WTC11 (cell line): ENCODE results near the gene SLC39A13. TPM values are rescaled to one million over a fixed set of nuclear protein-coding genes. Genes with fewer than 3 reads are reported as not detected.

ENCODE experiments used
- ATAC-seq: fragments of 200-7000 bp; cut with Tn5 transposase; 2 replicates; pipeline ENCODE4 v1.10.0; 2021; ENCODE audit warnings: mild to moderate bottlenecking, moderate library complexity
- CTCF ChIA-PET: fragments of 300-600 bp; sonication (Branson Sonifier 250); formaldehyde crosslinking; loops from one replicate; lab custom pipeline; 2021; ENCODE audit warnings: antibody characterized with exemption; lab: Charles Lee
- POLR2A ChIA-PET: fragments of 350-600 bp; sonication (Branson Sonifier 250); formaldehyde crosslinking; loops from one replicate; lab custom pipeline; 2021; ENCODE audit warnings: antibody characterized with exemption; lab: Charles Lee
- DNase-seq: peaks from one replicate; pipeline ENCODE4 v3.0.0; 2021; ENCODE audit warnings: low spot score
- H3K27ac Mint-ChIP-seq: 2 replicates; pipeline ENCODE4 v1.8.0; 2021; ENCODE audit warnings: mixed read lengths
- H3K27me3 Mint-ChIP-seq: 2 replicates; pipeline ENCODE4 v1.8.0; 2021; ENCODE audit warnings: low read depth, mild to moderate bottlenecking, moderate library complexity, mixed read lengths
- H3K36me3 Mint-ChIP-seq: 2 replicates; pipeline ENCODE4 v1.8.0; 2021; ENCODE audit warnings: mixed read lengths
- H3K4me1 Mint-ChIP-seq: 2 replicates; pipeline ENCODE4 v1.8.0; 2022; ENCODE audit warnings: mixed read lengths
- H3K4me3 Mint-ChIP-seq: 2 replicates; pipeline ENCODE4 v1.8.0; 2021; ENCODE audit warnings: mild to moderate bottlenecking, moderate library complexity, mixed read lengths
- H3K9me3 Mint-ChIP-seq: 2 replicates; pipeline ENCODE4 v1.8.0; 2021; ENCODE audit warnings: mixed read lengths
- FOXK1 ChIP-seq: sonication (generic); formaldehyde crosslinking; IDR thresholded peaks from 2 replicates; pipeline ENCODE4 v1.8.0; 2022; ENCODE audit warnings: mild to moderate bottlenecking, moderate library complexity, missing genetic modification reagents
- HMGA2 ChIP-seq: fragments of 250-450 bp; sonication (Bioruptor Pico); IDR thresholded peaks from 2 replicates; pipeline ENCODE4 v1.4.0; 2021; ENCODE audit warnings: mild to moderate bottlenecking, moderate library complexity
- NR2C2 ChIP-seq: sonication (generic); formaldehyde crosslinking; IDR thresholded peaks from 2 replicates; pipeline ENCODE4 v1.8.0; 2022; ENCODE audit warnings: mild to moderate bottlenecking, missing genetic modification reagents
- RELA ChIP-seq: sonication (generic); formaldehyde crosslinking; IDR thresholded peaks from 2 replicates; pipeline ENCODE4 v1.8.1; 2022; ENCODE audit warnings: missing genetic modification reagents, mild to moderate bottlenecking, borderline replicate concordance
- RORB ChIP-seq: fragments of 250-450 bp; sonication (Bioruptor Pico); IDR thresholded peaks from 2 replicates; pipeline ENCODE4 v1.9.0; 2021; ENCODE audit warnings: mild to moderate bottlenecking
- SMAD3 ChIP-seq: sonication (generic); formaldehyde crosslinking; IDR thresholded peaks from 2 replicates; pipeline ENCODE4 v1.8.0; 2022; ENCODE audit warnings: missing genetic modification reagents, mild to moderate bottlenecking, borderline replicate concordance
- TEAD4 ChIP-seq: sonication (generic); formaldehyde crosslinking; IDR thresholded peaks from 2 replicates; pipeline ENCODE4 v1.8.0; 2022; ENCODE audit warnings: mild to moderate bottlenecking, missing genetic modification reagents
- TP53 ChIP-seq: sonication (generic); formaldehyde crosslinking; IDR thresholded peaks from 2 replicates; pipeline ENCODE4 v1.8.1; 2023; ENCODE audit warnings: mild to moderate bottlenecking, missing genetic modification reagents
- ZBTB43 ChIP-seq: sonication (generic); formaldehyde crosslinking; IDR thresholded peaks from 2 replicates; pipeline ENCODE4 v1.8.1; 2023; ENCODE audit warnings: mild to moderate bottlenecking, missing genetic modification reagents
- ZMAT4 ChIP-seq: fragments of 250-450 bp; sonication (Bioruptor Pico); IDR thresholded peaks from 2 replicates; pipeline ENCODE4 v1.9.0; 2021; ENCODE audit warnings: mild to moderate bottlenecking
- ZNF121 ChIP-seq: sonication (generic); formaldehyde crosslinking; IDR thresholded peaks from 2 replicates; pipeline ENCODE4 v1.8.0; 2023; ENCODE audit warnings: missing genetic modification reagents
- ZNF317 ChIP-seq: sonication (generic); formaldehyde crosslinking; IDR thresholded peaks from 2 replicates; pipeline ENCODE4 v1.8.1; 2023; ENCODE audit warnings: low read depth, mild to moderate bottlenecking, moderate library complexity, missing genetic modification reagents, borderline replicate concordance
- ZNF423 ChIP-seq: fragments of 250-450 bp; sonication (Bioruptor Pico); IDR thresholded peaks from 2 replicates; pipeline ENCODE4 v2.1.2; 2022; ENCODE audit warnings: mild to moderate bottlenecking, moderate library complexity
- ZNF532 ChIP-seq: fragments of 250-450 bp; sonication (Bioruptor Pico); IDR thresholded peaks from 2 replicates; pipeline ENCODE4 v1.9.0; 2021; ENCODE audit warnings: mild to moderate bottlenecking, borderline replicate concordance
- total RNA-seq: library from RNA; stranded (reverse); gene quantifications from 3 replicates; pipeline ENCODE4 v1.2.3, GENCODE V29; 2021
- TF ChIP-seq, protein P1 (sequence below): sonication (generic); formaldehyde crosslinking; IDR thresholded peaks from 2 replicates; pipeline ENCODE4 v1.8.0; 2023; ENCODE audit warnings: mild to moderate bottlenecking, missing genetic modification reagents
- TF ChIP-seq, protein P2 (sequence below): fragments of 200-600 bp; IDR thresholded peaks from 2 replicates; pipeline ENCODE4 v1.8.0; 2022; ENCODE audit warnings: antibody characterized with exemption
- TF ChIP-seq, protein P3 (sequence below): sonication (generic); formaldehyde crosslinking; IDR thresholded peaks from 2 replicates; pipeline ENCODE4 v1.8.1; 2023; ENCODE audit warnings: mild to moderate bottlenecking, moderate library complexity, missing genetic modification reagents

The SLC39A13 gene
- total RNA-seq, 1 experiment from 2014 or later = 38.2 TPM

DNA sequence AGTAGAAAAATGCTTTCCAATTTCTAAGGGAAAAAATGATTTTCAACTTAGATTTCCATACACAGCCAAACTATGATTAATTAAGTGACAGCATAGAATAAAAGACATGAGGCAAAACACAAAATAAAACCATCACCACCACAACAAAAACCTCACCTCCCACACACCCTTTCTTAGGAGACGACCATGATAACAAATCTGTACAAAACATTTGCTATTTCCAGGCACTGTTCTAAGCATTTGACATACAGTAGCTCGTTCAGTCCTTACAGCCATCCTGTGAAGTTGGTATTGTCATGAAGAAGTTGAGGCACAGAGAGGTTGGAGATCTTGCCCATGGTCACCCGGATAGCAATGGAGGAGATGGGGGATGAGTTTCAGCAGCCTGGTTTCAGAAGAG, 38.7 kb upstream of the SLC39A13 start (continued):
- TF ChIP-seq ZBTB43 (CRISPR knock-in tag) = no peak
- TF ChIP-seq RORB (CRISPR knock-in tag) = no peak
- TF ChIP-seq NR2C2 = no peak
- TF ChIP-seq TEAD4 (CRISPR knock-in tag) = no peak
- TF ChIP-seq, all 79 proteins: peak for 0

DNA sequence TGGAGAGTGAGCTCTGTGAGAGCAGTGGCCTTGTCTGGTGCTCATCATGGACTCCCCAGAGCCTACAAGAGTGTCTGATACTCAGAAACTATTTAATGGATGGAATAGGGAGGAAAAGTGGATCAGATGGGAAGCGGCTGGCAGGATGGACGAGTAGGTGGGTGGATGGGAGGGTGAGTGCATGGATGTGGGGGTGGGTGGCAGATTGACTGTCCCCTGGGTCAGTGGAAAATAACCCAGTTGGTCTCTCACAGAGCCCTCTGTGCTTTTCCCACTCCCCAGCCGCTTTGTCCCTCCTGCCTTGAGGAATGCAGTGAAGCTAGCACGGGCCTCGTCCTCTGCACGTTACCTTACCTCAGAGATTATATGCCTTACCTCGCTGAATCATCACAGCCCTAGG, 36.0 kb upstream of the SLC39A13 start:
- Mint-ChIP-seq H3K4me1 (no peaks in the 10 kb centered on the region), H3K27me3 (no peaks in the 10 kb centered on the region; the same call in 1 of the 2 replicates), H3K36me3 (no peaks in the 10 kb centered on the region), H3K9me3 (no peaks in the 10 kb centered on the region), H3K4me3 (no peak overlapping the region), H3K27ac (no peak overlapping the region)
- ChIA-PET CTCF (interaction anchor here (1.0 to 3.2 kb wide), 5 partner anchors 27 to 113 kb away, joined by 4 to 20 read pairs (median 8); no protein-coding TSS in a partner anchor), POLR2A (interaction anchor here (0.7 kb wide), 1 partner anchor 39 kb away, joined by 5 read pairs; no protein-coding TSS in a partner anchor)
- DNase-seq (no peak), ATAC-seq (no peak)
- no peak for TF ChIP-seq SMAD3
- TF ChIP-seq RELA (CRISPR knock-in tag) = no peak
- TF ChIP-seq, protein P1, sequence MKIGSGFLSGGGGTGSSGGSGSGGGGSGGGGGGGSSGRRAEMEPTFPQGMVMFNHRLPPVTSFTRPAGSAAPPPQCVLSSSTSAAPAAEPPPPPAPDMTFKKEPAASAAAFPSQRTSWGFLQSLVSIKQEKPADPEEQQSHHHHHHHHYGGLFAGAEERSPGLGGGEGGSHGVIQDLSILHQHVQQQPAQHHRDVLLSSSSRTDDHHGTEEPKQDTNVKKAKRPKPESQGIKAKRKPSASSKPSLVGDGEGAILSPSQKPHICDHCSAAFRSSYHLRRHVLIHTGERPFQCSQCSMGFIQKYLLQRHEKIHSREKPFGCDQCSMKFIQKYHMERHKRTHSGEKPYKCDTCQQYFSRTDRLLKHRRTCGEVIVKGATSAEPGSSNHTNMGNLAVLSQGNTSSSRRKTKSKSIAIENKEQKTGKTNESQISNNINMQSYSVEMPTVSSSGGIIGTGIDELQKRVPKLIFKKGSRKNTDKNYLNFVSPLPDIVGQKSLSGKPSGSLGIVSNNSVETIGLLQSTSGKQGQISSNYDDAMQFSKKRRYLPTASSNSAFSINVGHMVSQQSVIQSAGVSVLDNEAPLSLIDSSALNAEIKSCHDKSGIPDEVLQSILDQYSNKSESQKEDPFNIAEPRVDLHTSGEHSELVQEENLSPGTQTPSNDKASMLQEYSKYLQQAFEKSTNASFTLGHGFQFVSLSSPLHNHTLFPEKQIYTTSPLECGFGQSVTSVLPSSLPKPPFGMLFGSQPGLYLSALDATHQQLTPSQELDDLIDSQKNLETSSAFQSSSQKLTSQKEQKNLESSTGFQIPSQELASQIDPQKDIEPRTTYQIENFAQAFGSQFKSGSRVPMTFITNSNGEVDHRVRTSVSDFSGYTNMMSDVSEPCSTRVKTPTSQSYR (CRISPR knock-in tag) = no peak
- no peak for TF ChIP-seq ZNF532 (CRISPR knock-in tag)

GRCh38 chr11:47373876-47374719, 34.3 kb upstream of the SLC39A13 start:
- H3K27me3 Mint-ChIP-seq = no peaks in the 10 kb centered on the region
- DNase-seq = peak; percentile 90
- TF ChIP-seq ZNF317 (CRISPR knock-in tag) (no peak), ZMAT4 (no peak), FOXK1 (CRISPR knock-in tag) (no peak), ZNF121 (CRISPR knock-in tag) (peak; percentile 68; the same call in 1 of the 2 replicates), HMGA2 (CRISPR knock-in tag) (no peak), TP53 (CRISPR knock-in tag) (no peak), TEAD4 (CRISPR knock-in tag) (no peak), ZNF423 (peak; percentile 90)
- TF ChIP-seq, protein P2, sequence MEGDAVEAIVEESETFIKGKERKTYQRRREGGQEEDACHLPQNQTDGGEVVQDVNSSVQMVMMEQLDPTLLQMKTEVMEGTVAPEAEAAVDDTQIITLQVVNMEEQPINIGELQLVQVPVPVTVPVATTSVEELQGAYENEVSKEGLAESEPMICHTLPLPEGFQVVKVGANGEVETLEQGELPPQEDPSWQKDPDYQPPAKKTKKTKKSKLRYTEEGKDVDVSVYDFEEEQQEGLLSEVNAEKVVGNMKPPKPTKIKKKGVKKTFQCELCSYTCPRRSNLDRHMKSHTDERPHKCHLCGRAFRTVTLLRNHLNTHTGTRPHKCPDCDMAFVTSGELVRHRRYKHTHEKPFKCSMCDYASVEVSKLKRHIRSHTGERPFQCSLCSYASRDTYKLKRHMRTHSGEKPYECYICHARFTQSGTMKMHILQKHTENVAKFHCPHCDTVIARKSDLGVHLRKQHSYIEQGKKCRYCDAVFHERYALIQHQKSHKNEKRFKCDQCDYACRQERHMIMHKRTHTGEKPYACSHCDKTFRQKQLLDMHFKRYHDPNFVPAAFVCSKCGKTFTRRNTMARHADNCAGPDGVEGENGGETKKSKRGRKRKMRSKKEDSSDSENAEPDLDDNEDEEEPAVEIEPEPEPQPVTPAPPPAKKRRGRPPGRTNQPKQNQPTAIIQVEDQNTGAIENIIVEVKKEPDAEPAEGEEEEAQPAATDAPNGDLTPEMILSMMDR = peak; percentile 94
- TF ChIP-seq, protein P3, sequence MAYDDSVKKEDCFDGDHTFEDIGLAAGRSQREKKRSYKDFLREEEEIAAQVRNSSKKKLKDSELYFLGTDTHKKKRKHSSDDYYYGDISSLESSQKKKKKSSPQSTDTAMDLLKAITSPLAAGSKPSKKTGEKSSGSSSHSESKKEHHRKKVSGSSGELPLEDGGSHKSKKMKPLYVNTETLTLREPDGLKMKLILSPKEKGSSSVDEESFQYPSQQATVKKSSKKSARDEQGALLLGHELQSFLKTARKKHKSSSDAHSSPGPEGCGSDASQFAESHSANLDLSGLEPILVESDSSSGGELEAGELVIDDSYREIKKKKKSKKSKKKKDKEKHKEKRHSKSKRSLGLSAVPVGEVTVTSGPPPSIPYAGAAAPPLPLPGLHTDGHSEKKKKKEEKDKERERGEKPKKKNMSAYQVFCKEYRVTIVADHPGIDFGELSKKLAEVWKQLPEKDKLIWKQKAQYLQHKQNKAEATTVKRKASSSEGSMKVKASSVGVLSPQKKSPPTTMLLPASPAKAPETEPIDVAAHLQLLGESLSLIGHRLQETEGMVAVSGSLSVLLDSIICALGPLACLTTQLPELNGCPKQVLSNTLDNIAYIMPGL = 0 out of 2 replicates have a peak, but pooled peaks have one; percentile 61
- TF ChIP-seq, all 79 proteins: peak for 4
- ChIA-PET CTCF (interaction anchor here (0.6 to 3.2 kb wide), 25 partner anchors 9 to 189 kb away, joined by 3 to 33 read pairs (median 5); partner anchors contain the start of genes NR1H3 and SLC39A13), POLR2A (no interaction called here)
- H3K4me1 Mint-ChIP-seq = peaks cover 2% of the 10 kb centered on the region; the same call in 1 of the 2 replicates
- H3K36me3 Mint-ChIP-seq = no peaks in the 10 kb centered on the region
- H3K27ac Mint-ChIP-seq = no peak overlapping the region
- no peaks in the 10 kb centered on the region for H3K9me3 Mint-ChIP-seq
- no peak overlapping the region for H3K4me3 Mint-ChIP-seq
- ATAC-seq = peak; percentile 84
